NCI-H2196 treated with DMSO at 0.1 percent for 48 hours (cell line): ENCODE data around the gene PRAMEF33.
"Not testable (repeated sequence)": the region's sequence is repeated elsewhere in the genome, so short reads cannot be mapped to it uniquely, and the experiment has no call there.

ENCODE experiments used
- DNase-seq: peaks from one replicate; lab custom pipeline; 2025; ENCODE audit not compliant: unreplicated experiment; lab: John Stamatoyannopoulos, UW

PRAMEF33 gene, protein sequence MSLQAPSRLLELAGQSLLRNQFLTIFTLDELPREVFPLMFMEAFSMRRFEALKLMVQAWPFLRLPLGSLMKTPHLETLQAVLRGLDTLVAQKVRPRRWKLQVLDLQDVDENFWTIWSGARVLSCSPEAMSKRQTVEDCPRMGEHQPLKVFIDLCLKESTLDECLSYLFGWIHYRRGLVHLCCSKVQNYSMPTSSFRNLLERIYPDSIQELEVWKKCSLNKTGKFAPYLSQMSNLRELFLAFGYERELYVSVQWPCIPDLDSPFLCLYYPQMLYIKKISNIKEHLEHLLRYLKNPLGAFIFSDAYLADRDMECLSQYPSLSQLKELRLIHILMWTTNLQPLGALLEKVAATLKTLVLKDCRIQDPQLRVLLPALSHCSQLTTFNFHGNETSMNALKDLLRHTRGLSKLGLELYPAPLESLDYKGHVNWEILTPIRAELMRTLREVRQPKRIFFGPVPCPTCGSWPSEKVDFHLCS

DNA sequence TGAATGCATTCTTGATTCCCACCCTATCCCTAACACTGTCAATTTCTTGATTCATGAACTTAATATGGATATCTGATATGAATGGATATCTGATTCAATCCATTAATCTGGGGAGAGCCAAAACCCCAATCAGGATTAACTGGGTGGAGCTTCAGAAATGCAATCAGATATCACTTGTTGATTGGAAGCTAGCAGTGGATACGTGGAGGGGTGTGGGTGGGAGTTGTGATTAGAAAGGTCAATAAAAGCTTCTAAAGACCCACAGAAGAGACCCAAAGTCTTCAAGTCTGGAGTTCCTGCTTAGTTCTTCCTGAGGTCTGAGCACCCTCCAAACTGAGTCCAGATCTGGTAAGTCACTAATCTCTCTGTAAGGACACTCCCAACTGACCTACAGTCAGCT lies at the start of gene PRAMEF33:
Gene PRAMEF33, plus strand, starts transcription at position 301 of the 400 bp plus-strand sequence. CDS start 2,416 bp downstream, outside the sequence.
- DNase-seq = not testable (repeated sequence)

DNA sequence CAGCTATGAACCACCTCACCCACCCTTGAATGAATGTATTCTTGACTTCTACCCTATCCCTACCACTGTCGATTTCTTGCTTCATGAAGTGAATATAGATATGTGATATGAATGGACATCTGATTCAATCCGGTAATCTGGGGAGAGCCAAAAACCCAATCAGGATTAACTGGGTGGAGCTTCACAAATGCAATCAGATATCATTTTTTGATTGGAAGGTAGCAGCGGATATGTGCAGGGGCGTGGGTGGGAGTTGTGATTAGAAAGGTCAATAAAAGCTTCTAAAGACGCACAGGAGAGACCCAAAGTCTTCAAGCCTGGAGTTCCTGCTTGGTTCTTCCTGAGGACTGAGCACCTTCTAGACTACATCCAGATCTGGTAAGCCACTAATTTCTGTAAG lies 49.4 kb upstream of the PRAMEF33 start, which contains the start of gene PRAMEF5:
Gene PRAMEF5, plus strand, starts transcription at position 301 of the 400 bp plus-strand sequence. CDS start 5,071 bp downstream, outside the sequence.
- not testable (repeated sequence) for DNase-seq

DNA sequence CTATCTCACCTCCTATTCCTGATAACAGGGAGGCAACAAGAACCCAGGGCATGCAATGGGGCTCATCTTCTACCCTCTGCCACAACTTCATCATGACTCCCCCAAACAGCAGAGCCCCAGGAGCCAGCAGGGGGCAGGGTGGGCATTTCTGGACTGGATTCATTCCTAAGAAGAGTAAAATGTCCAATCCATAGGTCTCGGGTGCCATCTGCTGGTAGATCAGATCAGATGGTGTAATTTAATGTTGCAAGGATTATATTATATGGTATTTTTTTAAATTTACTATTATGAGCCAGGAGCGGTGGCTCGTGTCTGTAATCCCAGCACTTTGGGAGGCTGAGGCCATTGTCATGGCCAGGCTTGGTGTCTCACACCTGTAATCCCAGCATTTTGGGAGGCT lies 38.2 kb upstream of the PRAMEF33 start:
- not testable (repeated sequence) for DNase-seq

DNA sequence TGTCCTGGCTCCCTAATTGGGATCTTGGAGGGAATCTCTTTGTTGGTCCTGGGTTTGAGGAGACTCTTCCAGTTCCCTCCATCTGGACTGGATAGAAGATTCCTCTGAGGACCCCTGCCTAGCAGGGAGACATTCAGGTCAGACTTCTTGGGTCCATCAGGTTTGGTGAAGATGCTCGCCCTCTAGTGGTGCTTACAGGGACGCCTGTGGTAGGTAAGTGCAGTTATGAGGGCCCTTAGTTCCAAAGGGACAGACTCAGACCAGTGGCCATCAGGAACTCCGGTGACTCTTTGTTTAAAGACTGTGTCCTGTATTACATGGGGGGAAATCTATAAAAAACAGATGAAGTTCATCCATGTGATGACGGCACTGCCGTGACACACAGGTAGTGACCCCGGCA lies 26.3 kb upstream of the PRAMEF33 start:
- not testable (repeated sequence) for DNase-seq

DNA sequence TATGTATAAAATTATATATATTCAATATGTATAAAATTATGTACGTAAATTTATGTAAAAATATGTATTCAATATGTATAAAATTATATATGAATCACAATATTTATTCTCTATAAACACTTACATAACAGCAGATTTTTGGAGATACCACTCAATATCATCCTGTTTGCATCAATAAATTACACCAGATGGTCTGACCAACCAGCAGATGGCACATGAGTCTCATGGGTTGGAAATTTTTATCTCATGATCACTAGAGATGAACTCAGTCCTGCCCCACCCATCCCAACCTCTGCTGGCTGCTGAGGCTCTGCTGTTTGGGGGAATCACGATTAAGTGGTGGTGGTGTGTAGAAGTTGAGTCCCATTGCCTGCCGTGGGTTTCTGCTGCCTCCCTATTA lies 23.7 kb upstream of the PRAMEF33 start:
- DNase-seq = not testable (repeated sequence)

DNA sequence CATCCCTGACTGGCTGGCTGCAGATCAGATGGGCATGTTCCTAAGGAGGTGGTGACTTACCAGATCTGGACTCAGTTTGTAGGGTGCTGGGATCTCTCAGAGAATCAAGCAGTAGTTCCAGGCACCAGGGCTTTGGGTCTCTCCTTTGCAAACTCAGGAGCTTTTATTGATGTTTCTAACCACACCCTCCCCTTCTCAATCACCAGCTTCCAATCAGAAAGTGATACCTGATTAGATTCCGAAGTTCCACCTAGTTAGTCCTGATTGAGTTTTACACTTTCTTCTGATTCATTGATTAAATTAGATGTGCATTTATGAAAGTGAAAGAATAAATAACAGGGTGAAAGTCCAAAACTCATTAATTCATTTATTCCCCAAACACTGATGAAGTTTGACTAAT lies 18.3 kb upstream of the PRAMEF33 start, which contains the start of gene PRAMEF8:
Gene PRAMEF8, minus strand, starts transcription at position 101 of the 400 bp plus-strand sequence. CDS start 1,046 bp downstream, outside the sequence.
- not testable (repeated sequence) for DNase-seq

DNA sequence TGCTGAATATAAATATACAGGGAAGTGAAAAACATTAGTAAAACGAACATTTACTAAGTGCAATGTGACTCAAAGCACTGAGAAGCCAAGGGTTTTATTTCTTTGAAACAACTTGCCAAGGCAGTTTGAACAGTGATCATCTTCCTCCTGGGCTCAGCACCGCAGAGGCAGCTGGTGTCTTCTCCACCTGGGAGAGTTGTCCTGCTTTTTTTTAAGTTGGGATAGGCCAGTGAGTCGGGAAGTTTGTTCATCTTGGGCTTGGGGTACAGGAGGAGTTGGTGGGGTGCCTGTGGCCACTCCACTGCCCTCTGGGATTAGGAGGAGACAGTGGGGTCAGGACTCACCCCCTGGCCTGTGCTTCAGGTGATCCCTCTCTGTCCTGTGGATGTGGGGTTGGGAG lies 14.3 kb upstream of the PRAMEF33 start:
- DNase-seq = not testable (repeated sequence)

- DNase-seq = not testable (repeated sequence)
Measured at GRCh38 chr1:13297216-13297931, 6.0 kb upstream of the PRAMEF33 start.

DNA sequence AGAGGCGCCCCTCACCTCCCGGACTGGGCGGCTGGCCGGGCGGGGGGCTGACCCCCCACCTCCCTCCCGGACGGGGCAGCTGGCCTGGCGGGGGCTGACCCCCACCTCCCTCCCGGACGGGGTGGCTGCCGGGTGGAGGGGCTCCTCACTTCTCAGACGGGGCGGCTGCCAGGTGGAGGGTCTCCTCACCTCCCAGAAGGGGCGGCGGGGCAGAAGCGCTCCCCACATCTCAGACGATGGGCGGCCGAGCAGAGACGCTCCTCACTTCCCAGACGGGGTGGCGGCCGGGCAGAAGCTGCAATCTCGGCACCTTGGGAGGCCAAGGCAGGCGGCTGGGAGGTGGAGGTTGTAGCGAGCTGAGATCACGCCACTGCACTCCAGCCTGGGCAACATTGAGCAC lies 4.6 kb upstream of the PRAMEF33 start:
- DNase-seq = not testable (repeated sequence)

DNA sequence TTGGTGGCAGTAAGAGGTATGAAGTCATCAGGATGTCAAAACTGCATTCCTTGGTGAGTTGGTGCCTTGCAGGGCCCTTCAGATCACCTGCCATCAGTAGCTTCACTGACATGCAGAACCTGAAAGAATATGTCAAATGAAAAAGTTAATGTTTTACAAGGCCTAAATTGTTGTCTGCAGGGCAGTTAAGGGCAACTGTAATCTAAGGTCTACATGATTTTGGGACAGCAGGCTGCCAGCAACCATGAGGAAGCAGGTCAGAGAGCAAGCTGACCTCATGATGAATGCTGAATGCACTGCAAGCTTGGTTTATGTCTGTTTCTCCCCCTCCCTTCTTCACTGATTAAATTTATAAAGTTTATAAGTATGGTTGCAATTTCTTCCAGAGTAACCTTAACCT lies 1.1 kb upstream of the PRAMEF33 start:
- DNase-seq = not testable (repeated sequence)

- not testable (repeated sequence) for DNase-seq
Measured at GRCh38 chr1:13315281-13315680, 11.9 kb downstream of the PRAMEF33 start, which contains the start of gene PRAMEF15. TSS of gene PRAMEF15 (plus strand) at chr1:13315581. CDS start at chr1:13318408, 2,827 bp downstream.

GRCh38 chr1:13342496-13342895 lies 39.2 kb downstream of the PRAMEF33 start:
- DNase-seq = not testable (repeated sequence)

DNA sequence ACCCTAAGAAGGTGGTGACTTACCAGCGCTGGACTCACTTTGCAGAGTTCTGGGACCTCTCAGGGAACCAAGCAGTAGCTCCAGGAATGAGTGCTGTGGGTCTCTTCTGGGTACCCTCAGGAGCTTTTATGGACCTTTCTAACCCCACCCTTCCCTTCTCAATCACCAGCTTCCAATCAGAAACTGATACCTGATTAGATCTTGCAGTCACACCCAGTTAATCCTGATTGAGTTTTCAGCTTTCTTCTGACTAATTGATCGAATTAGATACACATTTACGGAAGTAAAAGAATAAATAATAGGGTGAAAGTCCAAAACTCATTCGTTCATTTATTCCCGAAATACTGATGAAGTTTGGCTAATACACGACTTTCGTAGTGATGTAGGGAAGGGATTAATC lies 43.7 kb downstream of the PRAMEF33 start, which contains the start of gene PRAMEF14:
Gene PRAMEF14, minus strand, starts transcription at position 101 of the 400 bp plus-strand sequence. CDS start 1,820 bp downstream, outside the sequence.
- not testable (repeated sequence) for DNase-seq

DNA sequence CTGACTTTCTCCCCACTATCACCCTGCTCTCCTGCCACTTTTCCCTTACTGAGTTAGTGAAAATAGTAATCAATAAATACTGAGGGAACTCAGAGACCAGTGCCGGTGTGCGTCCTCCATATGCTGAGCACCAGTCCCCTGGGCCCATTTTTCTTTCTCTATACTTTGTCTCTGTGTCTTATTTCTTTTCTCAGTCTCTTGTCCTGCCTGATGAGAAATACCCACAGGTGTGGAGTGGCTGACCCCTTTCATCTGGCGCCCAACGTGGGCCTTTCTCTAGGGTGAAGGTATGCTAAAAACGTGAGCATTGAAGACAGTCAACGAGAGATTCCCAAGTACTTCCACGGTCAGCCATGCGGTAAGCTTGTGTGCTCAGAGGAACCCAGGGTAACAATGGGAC lies 50.1 kb downstream of the PRAMEF33 start:
- not testable (repeated sequence) for DNase-seq

DNA sequence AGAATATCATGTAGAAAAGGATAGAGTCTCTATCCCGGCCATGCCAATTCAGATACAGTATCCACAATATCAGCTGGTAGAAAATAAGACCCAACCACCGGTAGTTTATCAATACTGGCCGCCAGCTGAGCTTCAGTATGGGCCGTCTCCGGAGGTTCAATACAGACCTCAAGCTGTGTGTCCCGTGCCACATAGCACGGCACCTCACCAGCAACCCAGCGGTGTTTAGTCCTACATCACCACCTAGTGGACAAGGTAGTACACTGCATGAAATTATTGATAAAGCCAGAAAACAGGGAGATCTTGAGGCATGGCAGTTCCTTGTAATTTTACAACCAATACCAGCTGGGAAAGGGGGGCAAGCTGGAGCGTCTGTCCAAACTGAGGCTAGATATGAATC lies 51.1 kb downstream of the PRAMEF33 start:
- DNase-seq = not testable (repeated sequence)

- DNase-seq = not testable (repeated sequence)
Measured at GRCh38 chr1:13356774-13357173, 53.4 kb downstream of the PRAMEF33 start.
